ENCODE data around the gene ZEB2.

DNA sequence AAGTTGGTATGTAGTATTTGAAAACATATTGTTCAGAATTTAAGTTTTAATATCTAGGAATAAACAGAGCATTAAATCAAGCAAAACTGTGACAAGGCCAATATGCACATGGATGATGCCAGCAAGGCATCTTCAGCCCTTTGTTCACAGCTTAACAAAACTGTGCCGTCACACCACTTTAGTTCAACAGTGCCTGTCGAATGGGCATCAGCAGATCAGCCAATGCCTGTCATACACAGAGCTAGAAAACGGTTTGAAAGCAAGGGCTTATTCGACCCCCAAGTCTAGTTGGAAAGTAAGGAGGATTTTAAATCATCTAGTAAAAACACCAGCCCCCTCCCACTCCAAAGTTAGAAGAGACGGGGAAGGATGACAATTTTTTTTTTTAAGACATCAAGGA, 16.7 kb downstream of the ZEB2 start:
- TF ChIP-seq POLR2A (IDR thresholded peaks at IDR 0.05), result no peak
- TF ChIP-seq, protein P1, sequence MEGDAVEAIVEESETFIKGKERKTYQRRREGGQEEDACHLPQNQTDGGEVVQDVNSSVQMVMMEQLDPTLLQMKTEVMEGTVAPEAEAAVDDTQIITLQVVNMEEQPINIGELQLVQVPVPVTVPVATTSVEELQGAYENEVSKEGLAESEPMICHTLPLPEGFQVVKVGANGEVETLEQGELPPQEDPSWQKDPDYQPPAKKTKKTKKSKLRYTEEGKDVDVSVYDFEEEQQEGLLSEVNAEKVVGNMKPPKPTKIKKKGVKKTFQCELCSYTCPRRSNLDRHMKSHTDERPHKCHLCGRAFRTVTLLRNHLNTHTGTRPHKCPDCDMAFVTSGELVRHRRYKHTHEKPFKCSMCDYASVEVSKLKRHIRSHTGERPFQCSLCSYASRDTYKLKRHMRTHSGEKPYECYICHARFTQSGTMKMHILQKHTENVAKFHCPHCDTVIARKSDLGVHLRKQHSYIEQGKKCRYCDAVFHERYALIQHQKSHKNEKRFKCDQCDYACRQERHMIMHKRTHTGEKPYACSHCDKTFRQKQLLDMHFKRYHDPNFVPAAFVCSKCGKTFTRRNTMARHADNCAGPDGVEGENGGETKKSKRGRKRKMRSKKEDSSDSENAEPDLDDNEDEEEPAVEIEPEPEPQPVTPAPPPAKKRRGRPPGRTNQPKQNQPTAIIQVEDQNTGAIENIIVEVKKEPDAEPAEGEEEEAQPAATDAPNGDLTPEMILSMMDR (IDR thresholded peaks at IDR 0.05), result no peak

All from adrenal gland (tissue), 5 donors.